ENCODE results near the gene ADH1A.

Gene ADH1A

DNA sequence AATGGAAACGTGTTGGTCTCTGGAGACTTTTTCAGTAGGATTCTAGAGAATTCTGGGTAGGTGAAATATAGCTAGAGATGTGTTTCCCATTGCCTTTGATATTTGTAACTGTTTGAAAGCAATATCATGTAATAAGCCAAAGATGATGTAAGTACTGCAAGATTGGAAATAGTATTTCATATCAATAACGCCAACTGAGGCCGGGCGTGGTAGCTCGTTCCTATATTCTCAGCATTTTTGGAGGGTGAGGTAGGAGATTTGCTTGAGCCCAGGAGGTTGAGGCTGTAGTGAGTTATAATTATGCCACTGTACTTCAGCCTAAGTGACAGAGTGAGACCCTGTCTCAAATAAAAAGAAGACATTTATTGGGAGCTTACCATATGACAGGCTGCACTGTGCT, 9.5 kb downstream of the ADH1A start:
- no peak overlapping the region for H3K4me3 ChIP-seq (ENCODE audit: low read depth in 1 of 2, low read length in 1 of 2)
- no peak overlapping the region for H3K27ac ChIP-seq
- no peaks in the 10 kb centered on the region for H3K27me3 ChIP-seq
- TF ChIP-seq, protein P1, sequence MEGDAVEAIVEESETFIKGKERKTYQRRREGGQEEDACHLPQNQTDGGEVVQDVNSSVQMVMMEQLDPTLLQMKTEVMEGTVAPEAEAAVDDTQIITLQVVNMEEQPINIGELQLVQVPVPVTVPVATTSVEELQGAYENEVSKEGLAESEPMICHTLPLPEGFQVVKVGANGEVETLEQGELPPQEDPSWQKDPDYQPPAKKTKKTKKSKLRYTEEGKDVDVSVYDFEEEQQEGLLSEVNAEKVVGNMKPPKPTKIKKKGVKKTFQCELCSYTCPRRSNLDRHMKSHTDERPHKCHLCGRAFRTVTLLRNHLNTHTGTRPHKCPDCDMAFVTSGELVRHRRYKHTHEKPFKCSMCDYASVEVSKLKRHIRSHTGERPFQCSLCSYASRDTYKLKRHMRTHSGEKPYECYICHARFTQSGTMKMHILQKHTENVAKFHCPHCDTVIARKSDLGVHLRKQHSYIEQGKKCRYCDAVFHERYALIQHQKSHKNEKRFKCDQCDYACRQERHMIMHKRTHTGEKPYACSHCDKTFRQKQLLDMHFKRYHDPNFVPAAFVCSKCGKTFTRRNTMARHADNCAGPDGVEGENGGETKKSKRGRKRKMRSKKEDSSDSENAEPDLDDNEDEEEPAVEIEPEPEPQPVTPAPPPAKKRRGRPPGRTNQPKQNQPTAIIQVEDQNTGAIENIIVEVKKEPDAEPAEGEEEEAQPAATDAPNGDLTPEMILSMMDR (IDR thresholded peaks at IDR 0.05): no peak
- no peaks in the 10 kb centered on the region for H3K4me1 ChIP-seq (ENCODE audit: control insufficient read depth in 1 of 2, insufficient read depth in 1 of 2, low read depth in 1 of 2, low read length in 1 of 2)
- no peaks in the 10 kb centered on the region for H3K9me3 ChIP-seq
- H3K36me3 ChIP-seq: no peaks in the 10 kb centered on the region

DNA sequence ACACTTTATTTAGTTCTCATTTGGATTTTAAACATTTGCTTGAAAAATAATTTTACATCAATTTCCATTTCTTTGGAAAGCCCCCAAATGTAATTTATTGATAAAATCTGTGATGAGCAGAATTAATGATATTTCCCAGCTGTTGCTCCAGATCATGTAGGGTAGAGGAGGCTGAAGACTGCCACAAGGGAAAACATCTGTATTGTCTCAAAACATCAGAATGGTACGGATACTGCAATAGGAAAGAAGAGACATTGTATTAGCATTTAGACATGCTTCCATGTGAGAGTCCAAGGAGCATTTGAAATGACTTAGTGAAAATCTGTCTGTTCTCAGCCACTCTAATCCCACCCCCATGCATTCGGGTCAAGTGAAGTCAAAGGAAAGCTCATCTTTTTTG, 14.4 kb downstream of the ADH1A start:
- Histone ChIP-seq H3K27ac (no peak overlapping the region), H3K27me3 (no peaks in the 10 kb centered on the region), H3K4me3 (ENCODE audit: low read depth in 1 of 2, low read length in 1 of 2) (no peak overlapping the region), H3K36me3 (no peaks in the 10 kb centered on the region), H3K9me3 (no peaks in the 10 kb centered on the region), H3K4me1 (ENCODE audit: control insufficient read depth in 1 of 2, insufficient read depth in 1 of 2, low read depth in 1 of 2, low read length in 1 of 2) (no peaks in the 10 kb centered on the region)
- TF ChIP-seq, protein P1 (IDR thresholded peaks at IDR 0.05): no peak

DNA sequence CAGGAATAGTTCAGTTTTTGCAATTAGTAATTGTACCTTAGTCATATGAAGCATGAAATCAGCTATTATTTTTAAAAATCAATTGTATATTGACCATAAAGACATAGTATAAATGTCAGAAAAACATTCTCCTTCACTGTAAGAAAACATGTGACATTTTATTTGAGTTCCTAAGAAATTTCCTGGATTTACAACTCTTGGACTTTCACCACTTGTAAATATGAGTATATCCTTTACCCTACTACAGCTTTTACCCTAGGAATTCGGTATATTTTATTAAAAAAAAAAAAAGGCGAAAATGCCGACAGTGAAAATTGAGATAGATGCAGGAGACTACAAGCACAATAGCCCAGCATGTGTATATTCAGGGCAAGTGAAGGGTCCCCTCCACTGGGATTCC, 14.9 kb downstream of the ADH1A start:
- TF ChIP-seq, protein P1 (IDR thresholded peaks at IDR 0.05): no peak
- Histone ChIP-seq H3K36me3 (no peaks in the 10 kb centered on the region), H3K27ac (no peak overlapping the region), H3K4me3 (ENCODE audit: low read depth in 1 of 2, low read length in 1 of 2) (no peak overlapping the region), H3K4me1 (ENCODE audit: control insufficient read depth in 1 of 2, insufficient read depth in 1 of 2, low read depth in 1 of 2, low read length in 1 of 2) (no peaks in the 10 kb centered on the region), H3K27me3 (no peaks in the 10 kb centered on the region), H3K9me3 (no peaks in the 10 kb centered on the region)

DNA sequence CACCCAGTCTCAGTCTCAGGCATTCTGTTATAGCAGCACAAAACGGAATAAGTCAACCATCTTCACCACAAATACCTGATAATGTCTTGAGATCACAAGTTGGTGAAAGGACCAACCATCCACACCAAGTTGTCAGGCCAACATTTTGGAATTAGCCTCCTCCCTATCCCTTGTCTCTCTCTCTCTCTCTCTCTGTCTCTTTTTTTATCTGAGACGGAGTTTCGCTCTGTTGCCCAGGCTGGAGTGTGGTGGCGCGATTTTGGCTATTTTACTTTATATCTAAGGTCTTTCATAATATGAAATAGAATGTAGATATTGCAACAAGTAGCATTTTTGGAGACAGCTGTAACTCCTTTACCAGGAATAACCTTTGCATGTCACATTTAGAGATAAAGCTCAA, 15.7 kb downstream of the ADH1A start:
- Histone ChIP-seq H3K27ac (no peak overlapping the region), H3K36me3 (no peaks in the 10 kb centered on the region), H3K4me1 (ENCODE audit: control insufficient read depth in 1 of 2, insufficient read depth in 1 of 2, low read depth in 1 of 2, low read length in 1 of 2) (no peaks in the 10 kb centered on the region), H3K27me3 (no peaks in the 10 kb centered on the region), H3K9me3 (no peaks in the 10 kb centered on the region), H3K4me3 (ENCODE audit: low read depth in 1 of 2, low read length in 1 of 2) (no peak overlapping the region)
- TF ChIP-seq, protein P1 (IDR thresholded peaks at IDR 0.05): no peak

DNA sequence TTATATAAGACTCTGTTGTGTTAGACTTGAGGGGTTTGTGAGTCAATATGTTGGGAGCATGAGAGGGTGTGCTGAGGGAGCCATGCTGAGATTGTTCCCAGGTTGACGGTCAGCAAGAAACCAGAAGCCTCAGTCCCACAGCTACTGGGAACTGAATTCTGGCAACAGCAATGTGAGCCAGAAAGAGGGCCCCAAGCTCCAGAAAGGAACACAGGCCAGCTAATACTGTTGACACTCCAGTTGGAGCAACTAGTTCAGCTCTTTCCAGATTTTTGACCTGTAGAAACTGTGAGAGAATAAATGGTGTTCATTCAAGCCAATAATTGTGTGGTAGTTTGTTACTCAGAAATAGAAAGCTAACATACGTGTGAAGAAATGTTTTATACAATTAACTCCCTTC, 17.1 kb downstream of the ADH1A start:
- no peak overlapping the region for H3K4me3 ChIP-seq (ENCODE audit: low read depth in 1 of 2, low read length in 1 of 2)
- no peak overlapping the region for H3K27ac ChIP-seq
- TF ChIP-seq, protein P1 (IDR thresholded peaks at IDR 0.05): no peak
- H3K9me3 ChIP-seq: no peaks in the 10 kb centered on the region
- no peaks in the 10 kb centered on the region for H3K4me1 ChIP-seq (ENCODE audit: control insufficient read depth in 1 of 2, insufficient read depth in 1 of 2, low read depth in 1 of 2, low read length in 1 of 2)
- H3K27me3 ChIP-seq: no peaks in the 10 kb centered on the region
- no peaks in the 10 kb centered on the region for H3K36me3 ChIP-seq

DNA sequence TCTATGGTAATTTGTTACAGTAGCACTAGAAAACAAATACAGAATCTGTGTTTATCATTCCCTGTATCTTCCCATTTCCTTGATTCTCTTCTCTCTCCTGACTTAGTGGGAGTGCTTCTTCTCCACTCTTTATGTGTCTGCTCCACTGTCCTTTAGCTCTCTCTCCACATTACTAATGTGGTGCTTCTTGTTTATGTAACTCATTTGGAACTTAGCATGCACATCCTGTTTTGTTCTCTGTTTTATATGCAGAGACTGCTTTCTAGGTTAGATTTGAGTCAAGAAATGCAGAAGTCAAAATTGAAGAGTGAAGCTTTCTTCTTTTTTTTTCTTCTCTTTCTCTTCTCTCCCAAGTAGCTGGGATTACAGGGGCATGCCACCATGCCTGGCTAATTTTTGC, 25.9 kb downstream of the ADH1A start:
- TF ChIP-seq, protein P1 (IDR thresholded peaks at IDR 0.05): no peak
- H3K9me3 ChIP-seq: no peaks in the 10 kb centered on the region
- H3K36me3 ChIP-seq: no peaks in the 10 kb centered on the region
- H3K4me1 ChIP-seq (ENCODE audit: control insufficient read depth in 1 of 2, insufficient read depth in 1 of 2, low read depth in 1 of 2, low read length in 1 of 2): no peaks in the 10 kb centered on the region
- no peak overlapping the region for H3K27ac ChIP-seq
- no peak overlapping the region for H3K4me3 ChIP-seq (ENCODE audit: low read depth in 1 of 2, low read length in 1 of 2)
- no peaks in the 10 kb centered on the region for H3K27me3 ChIP-seq
